Gastroesophageal sphincter (tissue), 3 donors: Measurements from ENCODE around the gene FYCO1.

Experiments used
- CTCF ChIP-seq, 4 experiments: fragments of 200-600 bp in 2 of 4; fragments of 450-650 bp in 2 of 4; sonication (generic) in 1 of 4; IDR thresholded peaks; one replicate each; pipeline ENCODE4 v1.5.1; 2017 to 2019; ENCODE audit warnings: antibody characterized with exemption in 4 of 4, mild to moderate bottlenecking in 2 of 4, moderate library complexity in 2 of 4
- POLR2A ChIP-seq, 2 donors: fragments of 450-650 bp; IDR thresholded peaks; one replicate each; pipeline ENCODE4 v1.6.1; 2017; ENCODE audit warnings: antibody characterized with exemption in 2 of 2, mild to moderate bottlenecking in 2 of 2, moderate library complexity in 1 of 2
- POLR2AphosphoS5 ChIP-seq: sonication (generic); formaldehyde crosslinking; IDR thresholded peaks from one replicate; pipeline ENCODE4 v1.6.1; 2017; ENCODE audit warnings: antibody characterized with exemption

- TF ChIP-seq CTCF (IDR thresholded peaks at IDR 0.05) (peak; percentile 84 to 92 (median 88)), POLR2AphosphoS5 (no peak), POLR2A (IDR thresholded peaks at IDR 0.05) (no peak)
Measured at GRCh38 chr3:45938864-45939263, 56.8 kb downstream of the FYCO1 start.
